A673 (cell line): Measurements from ENCODE around the gene APLNR. TPM values are rescaled to one million over a fixed set of nuclear protein-coding genes. Genes with fewer than 3 reads are reported as not detected.

Experiments used
- BruUV-seq: library from RNA; stranded (reverse); fragments of 400-500 nt; replicated peaks from 2 replicates; lab custom pipeline; 2021; lab: Mats Ljungman, UMichigan
- CTCF ChIA-PET: fragments of 300-600 bp; sonication (Branson Sonifier 250); formaldehyde crosslinking; loops from one replicate; lab custom pipeline; 2022; ENCODE audit warnings: antibody characterized with exemption; lab: Charles Lee
- POLR2A ChIA-PET: fragments of 300-600 bp; sonication (Branson Sonifier 250); formaldehyde crosslinking; loops from one replicate; lab custom pipeline; 2022; ENCODE audit warnings: antibody characterized with exemption; ENCODE audit not compliant: low non-redundant PET; lab: Charles Lee
- DNase-seq: peaks from one replicate; pipeline ENCODE4 v3.0.0-alpha.2; 2015; ENCODE audit warnings: low spot score
- H3K27ac ChIP-seq: fragments of 200-600 bp; sonication (generic); 2 replicates; pipeline ENCODE4 v1.5.1; 2016; ENCODE audit warnings: mixed run types, low read depth, mild to moderate bottlenecking, mixed read lengths, antibody characterized with exemption, low read length; ENCODE audit not compliant: poor library complexity, severe bottlenecking
- H3K27me3 ChIP-seq: fragments of 200-600 bp; sonication (generic); replicated peaks from 2 replicates; pipeline ENCODE4 v1.6.1; 2017; ENCODE audit warnings: mixed run types, low read depth, mild to moderate bottlenecking, mixed read lengths, antibody characterized with exemption, low read length; ENCODE audit not compliant: insufficient read depth, poor library complexity
- H3K36me3 ChIP-seq: fragments of 200-600 bp; sonication (generic); 2 replicates; pipeline ENCODE4 v1.6.1; 2016; ENCODE audit warnings: mixed run types, mild to moderate bottlenecking, mixed read lengths, antibody characterized with exemption, low read length; ENCODE audit not compliant: insufficient read depth, poor library complexity, severe bottlenecking
- H3K4me1 ChIP-seq: fragments of 200-600 bp; sonication (generic); 2 replicates; pipeline ENCODE4 v1.6.1; 2017; ENCODE audit warnings: mixed run types, mild to moderate bottlenecking, mixed read lengths, antibody characterized with exemption, low read length; ENCODE audit not compliant: insufficient read depth, poor library complexity, severe bottlenecking
- H3K4me3 ChIP-seq: fragments of 200-600 bp; sonication (generic); 2 replicates; pipeline ENCODE4 v1.5.1; 2016; ENCODE audit warnings: low read depth, mixed run types, mild to moderate bottlenecking, mixed read lengths, low read length; ENCODE audit not compliant: poor library complexity, severe bottlenecking
- H3K9me3 ChIP-seq: fragments of 200-600 bp; sonication (generic); 2 replicates; pipeline ENCODE4 v1.6.1; 2016; ENCODE audit warnings: mixed run types, low read depth, mild to moderate bottlenecking, mixed read lengths, antibody characterized with exemption, low read length; ENCODE audit not compliant: poor library complexity, severe bottlenecking
- CTCF ChIP-seq: fragments of 300-800, 200-600 bp; sonication (generic); conservative IDR thresholded peaks from 2 replicates; pipeline ENCODE4 v1.5.1; 2017; ENCODE audit warnings: low read depth, mild to moderate bottlenecking, antibody characterized with exemption, low read length, moderate library complexity, mixed read lengths
- EZH2 ChIP-seq: fragments of 200-600 bp; sonication (generic); IDR thresholded peaks from 2 replicates; pipeline ENCODE4 v1.6.1; 2017; ENCODE audit warnings: borderline replicate concordance, low read depth, mild to moderate bottlenecking, mixed read lengths, antibody characterized with exemption, low read length; ENCODE audit not compliant: poor library complexity, severe bottlenecking
- intact Hi-C: fragments of 100-400 bp; cut with micrococcal nuclease; formaldehyde crosslinking; loops from one replicate; pipeline ENCODE4 v1.10.0; 2022; ENCODE audit not compliant: unreplicated experiment
- total RNA-seq: library from RNA; stranded (reverse); gene quantifications from 2 replicates; pipeline ENCODE4 v1.2.3, GENCODE V29; 2021

Gene APLNR
- total RNA-seq, 1 experiment from 2014 or later = 0.67 TPM

- no peaks in the 10 kb centered on the region for H3K9me3 ChIP-seq
- H3K36me3 ChIP-seq = no peaks in the 10 kb centered on the region
- intact Hi-C loops = no loop called here
- no peak overlapping the region for H3K27ac ChIP-seq
- no peaks in the 10 kb centered on the region for H3K4me1 ChIP-seq
- no peak for DNase-seq
- H3K4me3 ChIP-seq = no peak overlapping the region
- H3K27me3 ChIP-seq = no peaks in the 10 kb centered on the region
- BruUV-seq = no TSS peak
- TF ChIP-seq CTCF (no peak), EZH2 (no peak)
- POLR2A ChIA-PET = no interaction called here
- CTCF ChIA-PET = no interaction called here
These were observed 45.5 kb downstream of the APLNR start for GRCh38 chr11:57191311-57192219.

- CTCF ChIA-PET = no interaction called here
- POLR2A ChIA-PET = no interaction called here
These were observed 46.5 kb downstream of the APLNR start for GRCh38 chr11:57190548-57190947.

More at GRCh38 chr11:57190548-57190947, 46.5 kb downstream of the APLNR start:
- DNase-seq = no peak
- Histone ChIP-seq H3K9me3 (no peaks in the 10 kb centered on the region), H3K27me3 (no peaks in the 10 kb centered on the region), H3K4me3 (no peak overlapping the region), H3K4me1 (no peaks in the 10 kb centered on the region), H3K36me3 (no peaks in the 10 kb centered on the region), H3K27ac (no peak overlapping the region)
- no peak for TF ChIP-seq CTCF
- no peak for TF ChIP-seq EZH2
- no TSS peak for BruUV-seq
- intact Hi-C loops = no loop called here

Other genes starting within 250 kb of the APLNR start
- not detected in 2 replicates for gene OR5AK2, start 248.3 kb downstream of the APLNR start, total RNA-seq
- gene LRRC55, start 55.3 kb downstream of the APLNR start, total RNA-seq = 2.5 and 3.0 TPM in 2 replicates
- gene TNKS1BP1, start 87.7 kb upstream of the APLNR start, total RNA-seq = 80.4 and 88.8 TPM in 2 replicates
- gene SSRP1, start 98.6 kb upstream of the APLNR start, total RNA-seq = 393 and 399 TPM in 2 replicates
- gene P2RX3, start 101.1 kb upstream of the APLNR start, total RNA-seq = not detected in 2 replicates
- gene PRG3, start 143.9 kb upstream of the APLNR start, total RNA-seq = not detected in 2 replicates
- gene PRG2, start 153.4 kb upstream of the APLNR start, total RNA-seq = not detected in 2 replicates
- gene SLC43A3, start 189.9 kb upstream of the APLNR start, total RNA-seq = 89.1 and 142 TPM in 2 replicates
- gene RTN4RL2, start 223.3 kb upstream of the APLNR start, total RNA-seq = 5.2 and 7.0 TPM in 2 replicates